ENCODE results near the gene PPP1R1A.

GRCh38 chr12:54565986-54566544, 22.4 kb downstream of the PPP1R1A start:
- TF ChIP-seq, protein P1, sequence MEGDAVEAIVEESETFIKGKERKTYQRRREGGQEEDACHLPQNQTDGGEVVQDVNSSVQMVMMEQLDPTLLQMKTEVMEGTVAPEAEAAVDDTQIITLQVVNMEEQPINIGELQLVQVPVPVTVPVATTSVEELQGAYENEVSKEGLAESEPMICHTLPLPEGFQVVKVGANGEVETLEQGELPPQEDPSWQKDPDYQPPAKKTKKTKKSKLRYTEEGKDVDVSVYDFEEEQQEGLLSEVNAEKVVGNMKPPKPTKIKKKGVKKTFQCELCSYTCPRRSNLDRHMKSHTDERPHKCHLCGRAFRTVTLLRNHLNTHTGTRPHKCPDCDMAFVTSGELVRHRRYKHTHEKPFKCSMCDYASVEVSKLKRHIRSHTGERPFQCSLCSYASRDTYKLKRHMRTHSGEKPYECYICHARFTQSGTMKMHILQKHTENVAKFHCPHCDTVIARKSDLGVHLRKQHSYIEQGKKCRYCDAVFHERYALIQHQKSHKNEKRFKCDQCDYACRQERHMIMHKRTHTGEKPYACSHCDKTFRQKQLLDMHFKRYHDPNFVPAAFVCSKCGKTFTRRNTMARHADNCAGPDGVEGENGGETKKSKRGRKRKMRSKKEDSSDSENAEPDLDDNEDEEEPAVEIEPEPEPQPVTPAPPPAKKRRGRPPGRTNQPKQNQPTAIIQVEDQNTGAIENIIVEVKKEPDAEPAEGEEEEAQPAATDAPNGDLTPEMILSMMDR (IDR thresholded peaks at IDR 0.05 in 2 of 3, conservative IDR thresholded peaks at IDR 0.05 in 1 of 3; ENCODE audit: insufficient read depth in 2 of 3, low read depth in 1 of 3, low read length in 3 of 3): no peak
- TF ChIP-seq NONO (IDR thresholded peaks at IDR 0.05; ENCODE audit: low read depth in 2 of 2, low read length in 1 of 2) (no peak), USF1 (CRISPR knock-in tag; IDR thresholded peaks at IDR 0.05) (no peak), MAFG (tag; conservative IDR thresholded peaks at IDR 0.05) (no peak), CHD1 (IDR thresholded peaks at IDR 0.05; ENCODE audit: low read length) (no peak), RFX5 (IDR thresholded peaks at IDR 0.05; ENCODE audit: low read depth, low read length) (no peak)
